ENCODE measurements around the gene TEX264.

TEX264 gene

DNA sequence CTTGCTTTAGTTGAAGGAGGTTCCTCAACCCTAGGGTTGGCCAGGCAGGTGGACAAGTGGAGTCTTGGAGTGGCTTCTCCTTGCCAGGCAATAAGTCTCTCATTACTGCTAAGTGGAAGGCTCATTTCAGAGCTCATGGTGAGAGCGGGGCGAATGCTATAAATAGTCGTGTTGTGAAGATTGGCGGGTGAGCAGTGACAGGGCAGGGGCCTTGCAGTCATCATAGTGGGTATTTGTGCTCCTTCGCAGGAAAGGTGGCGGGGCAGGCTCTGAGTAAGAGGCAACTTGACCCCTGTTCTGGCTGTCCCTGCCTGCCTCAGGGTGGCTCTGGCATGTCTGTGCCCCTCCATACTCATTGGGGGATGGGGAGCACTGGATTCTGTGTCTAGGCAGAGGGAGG lies 27.2 kb downstream of the TEX264 start:
- TF ChIP-seq POLR2A (IDR thresholded peaks at IDR 0.05; ENCODE audit: low read depth, low read length): no peak
- DNase-seq (ENCODE audit: insufficient read length, low spot score) (no peak), FAIRE-seq (no peak)

DNA sequence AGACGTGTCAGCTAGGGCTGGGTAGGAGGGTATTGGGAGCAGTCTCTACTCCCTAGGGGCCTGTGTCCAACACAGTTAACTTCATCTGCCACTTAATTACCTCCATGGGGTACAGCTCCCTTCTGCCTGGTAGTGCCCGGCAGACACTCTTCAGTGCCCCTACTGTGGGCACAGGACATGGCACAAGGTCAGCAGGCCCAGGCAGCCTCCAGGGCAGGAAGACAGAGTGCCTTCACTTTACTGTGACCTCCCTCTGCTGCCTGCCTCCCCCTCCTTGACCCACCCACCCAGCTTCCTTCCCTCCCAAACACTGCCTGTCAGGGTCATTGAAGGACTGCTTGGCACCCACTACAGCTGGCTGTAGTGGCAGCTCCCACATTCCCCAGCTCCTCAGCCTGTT lies 29.4 kb downstream of the TEX264 start:
- DNase-seq (ENCODE audit: insufficient read length, low spot score) (no peak), FAIRE-seq (no peak)
- no peak for TF ChIP-seq POLR2A (IDR thresholded peaks at IDR 0.05; ENCODE audit: low read depth, low read length)

DNA sequence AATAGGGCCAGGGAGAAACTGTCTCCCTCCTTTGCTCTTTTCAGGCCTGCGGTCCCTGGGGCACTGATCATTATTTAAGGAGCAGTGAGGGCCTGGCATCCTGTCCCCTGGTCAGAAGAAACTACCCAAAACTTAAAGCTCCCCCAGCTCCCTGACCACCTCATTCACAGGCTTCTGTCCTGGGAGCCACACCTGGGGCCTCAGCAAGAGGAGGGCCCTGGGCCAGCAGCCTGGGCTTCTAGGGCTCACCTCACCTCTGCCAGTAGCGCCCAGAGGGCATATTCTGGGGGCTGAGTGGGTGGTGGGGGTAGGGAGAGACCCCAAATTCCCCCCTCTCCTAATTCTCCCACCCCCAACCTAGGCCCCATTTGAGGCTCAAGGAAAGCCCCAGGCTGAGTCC lies 31.1 kb downstream of the TEX264 start:
- DNase-seq (ENCODE audit: insufficient read length, low spot score) (no peak), FAIRE-seq (no peak)

DNA sequence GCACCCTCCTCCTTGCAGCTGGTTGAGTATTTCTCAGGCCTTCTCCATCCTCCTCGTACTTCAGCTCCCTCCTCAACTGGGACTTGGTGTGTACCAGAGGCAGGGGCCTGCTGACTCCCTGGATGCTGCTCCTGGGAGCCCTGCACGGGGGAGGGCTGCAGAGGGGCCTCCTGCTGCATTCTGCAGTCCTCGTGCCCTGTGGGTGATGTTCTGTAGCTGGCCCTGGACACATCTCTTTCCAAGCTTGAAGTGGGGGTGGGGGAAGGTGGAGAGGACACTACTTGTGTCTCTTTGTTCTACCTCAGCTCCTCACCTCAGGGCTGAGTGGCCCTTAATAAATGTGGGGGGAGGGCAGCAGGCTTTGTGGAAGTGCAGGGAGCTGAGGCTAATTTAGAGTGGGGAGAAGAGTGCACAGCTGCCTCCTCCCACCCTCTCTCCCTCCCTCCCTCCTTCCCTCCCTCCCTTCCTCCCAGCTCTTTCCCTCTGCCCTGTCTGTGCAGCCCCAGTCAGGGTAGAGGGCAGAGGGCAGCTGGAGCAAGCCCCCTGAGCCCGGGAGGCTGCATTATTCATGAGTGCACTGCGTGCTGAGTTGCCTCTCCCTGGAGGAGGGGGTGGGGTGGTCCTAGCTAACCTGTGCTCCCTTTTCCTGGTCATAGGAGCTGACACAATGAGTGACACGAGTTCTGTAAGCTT lies 32.2 kb downstream of the TEX264 start:
- DNase-seq (ENCODE audit: insufficient read length, low spot score): no peak
- TF ChIP-seq POLR2A (IDR thresholded peaks at IDR 0.05; ENCODE audit: low read depth, low read length): no peak
- FAIRE-seq: no peak

More for the DNA sequence above, 31.1 kb downstream of the TEX264 start:
- no peak for TF ChIP-seq POLR2A (IDR thresholded peaks at IDR 0.05; ENCODE audit: low read depth, low read length)

DNA sequence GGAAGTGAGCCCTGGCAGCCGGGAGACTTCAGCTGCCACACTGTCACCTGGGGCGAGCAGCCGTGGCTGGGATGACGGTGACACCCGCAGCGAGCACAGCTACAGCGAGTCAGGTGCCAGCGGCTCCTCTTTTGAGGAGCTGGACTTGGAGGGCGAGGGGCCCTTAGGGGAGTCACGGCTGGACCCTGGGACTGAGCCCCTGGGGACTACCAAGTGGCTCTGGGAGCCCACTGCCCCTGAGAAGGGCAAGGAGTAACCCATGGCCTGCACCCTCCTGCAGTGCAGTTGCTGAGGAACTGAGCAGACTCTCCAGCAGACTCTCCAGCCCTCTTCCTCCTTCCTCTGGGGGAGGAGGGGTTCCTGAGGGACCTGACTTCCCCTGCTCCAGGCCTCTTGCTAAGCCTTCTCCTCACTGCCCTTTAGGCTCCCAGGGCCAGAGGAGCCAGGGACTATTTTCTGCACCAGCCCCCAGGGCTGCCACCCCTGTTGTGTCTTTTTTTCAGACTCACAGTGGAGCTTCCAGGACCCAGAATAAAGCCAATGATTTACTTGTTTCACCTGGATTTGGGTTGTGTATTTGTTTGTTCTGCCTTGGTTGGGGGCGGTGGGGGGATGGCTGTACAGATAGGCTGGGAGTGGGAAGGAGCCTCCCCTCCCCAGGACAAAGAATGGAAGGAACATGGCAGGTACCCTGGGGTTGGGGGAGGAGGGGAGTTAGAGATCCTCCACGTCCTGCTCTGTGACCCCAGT lies 32.9 kb downstream of the TEX264 start:
- DNase-seq (ENCODE audit: insufficient read length, low spot score) (no peak), FAIRE-seq (no peak)
- TF ChIP-seq POLR2A (IDR thresholded peaks at IDR 0.05; ENCODE audit: low read depth, low read length): no peak

DNA sequence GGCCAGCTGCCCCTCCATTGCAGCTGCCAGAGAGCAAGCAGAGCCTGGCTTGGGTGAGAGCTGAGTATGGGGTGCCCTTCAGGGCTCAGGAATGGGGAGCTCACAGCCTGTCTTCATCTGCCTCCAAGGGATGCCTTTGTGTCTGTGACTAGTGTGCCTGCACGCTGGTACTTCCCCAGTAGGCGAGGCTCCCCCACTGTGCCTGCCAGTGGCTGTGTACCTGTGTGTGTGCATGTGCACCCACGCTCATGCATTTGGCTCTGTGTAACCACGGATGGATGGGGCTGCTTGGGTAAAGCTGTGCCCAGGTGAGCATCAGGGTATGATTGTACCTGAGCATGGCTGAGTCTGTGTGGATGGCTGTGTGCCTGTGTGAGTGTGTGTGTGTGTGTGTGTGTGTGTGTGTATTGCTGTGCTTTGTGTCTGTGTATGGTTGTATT lies 33.5 kb downstream of the TEX264 start:
- no peak for TF ChIP-seq POLR2A (IDR thresholded peaks at IDR 0.05; ENCODE audit: low read depth, low read length)
- FAIRE-seq: no peak
- DNase-seq (ENCODE audit: insufficient read length, low spot score): no peak

DNA sequence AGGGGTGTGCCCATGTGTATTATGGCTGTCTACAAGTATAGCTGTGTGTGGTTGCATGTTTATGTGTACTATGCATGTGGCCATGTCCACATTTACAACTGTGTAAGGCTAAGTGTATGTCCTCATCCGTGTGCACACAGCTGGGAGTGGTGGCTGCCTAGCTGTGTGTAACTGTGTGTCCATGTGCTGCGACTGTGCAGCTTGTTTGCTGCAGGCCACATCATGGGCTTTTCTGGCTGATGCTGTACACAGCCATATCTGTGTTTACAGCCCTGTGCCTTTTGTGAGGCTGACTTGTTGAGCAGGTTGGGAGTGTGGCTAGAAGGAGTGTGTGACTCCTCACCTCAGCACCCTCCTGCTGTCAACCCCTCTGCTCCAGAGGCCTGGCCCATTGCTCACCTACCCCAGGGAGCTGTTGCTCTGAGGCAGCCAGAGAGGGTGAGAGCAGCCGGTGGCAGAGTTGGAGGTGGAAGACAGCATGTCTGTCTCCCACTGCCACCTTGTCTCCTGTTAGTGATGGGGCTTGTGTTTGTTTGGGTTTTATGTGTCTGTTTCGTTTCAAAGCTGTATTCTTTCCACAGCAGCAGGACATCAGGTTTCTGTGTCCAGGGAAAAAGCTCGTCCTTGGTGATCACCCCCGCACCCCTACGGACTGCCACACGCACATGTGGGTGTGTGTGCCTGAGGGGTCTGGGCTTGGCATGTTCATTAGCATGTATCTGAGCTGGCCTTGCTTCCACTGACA lies 34.4 kb downstream of the TEX264 start:
- no peak for TF ChIP-seq POLR2A (IDR thresholded peaks at IDR 0.05; ENCODE audit: low read depth, low read length)
- no peak for FAIRE-seq
- no peak for DNase-seq (ENCODE audit: insufficient read length, low spot score)

DNA sequence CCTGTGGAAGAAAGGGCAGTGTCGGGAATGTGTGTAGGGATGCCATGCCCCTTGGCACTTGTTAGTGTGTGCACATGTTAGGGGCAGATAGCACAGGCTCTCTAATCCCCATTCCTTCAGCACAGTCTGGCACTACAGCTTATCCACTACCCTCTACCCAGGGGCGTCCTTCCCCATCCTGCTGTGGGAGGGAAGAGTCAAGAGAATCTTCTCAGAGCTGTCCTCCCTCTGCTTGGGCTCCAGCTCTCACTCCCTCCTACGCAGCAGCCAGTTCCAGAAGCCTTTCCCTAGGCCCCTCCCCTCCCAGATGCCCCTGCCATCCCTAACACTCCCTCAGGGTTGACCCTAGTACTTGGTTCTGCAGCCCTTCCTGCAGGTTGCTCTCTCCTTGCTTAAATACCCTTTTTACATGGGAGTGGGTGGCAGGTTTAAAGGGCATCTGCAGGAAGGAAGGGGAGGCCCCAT lies 35.0 kb downstream of the TEX264 start:
- no peak for TF ChIP-seq POLR2A (IDR thresholded peaks at IDR 0.05; ENCODE audit: low read depth, low read length)
- no peak for DNase-seq (ENCODE audit: insufficient read length, low spot score)
- FAIRE-seq: no peak

DNA sequence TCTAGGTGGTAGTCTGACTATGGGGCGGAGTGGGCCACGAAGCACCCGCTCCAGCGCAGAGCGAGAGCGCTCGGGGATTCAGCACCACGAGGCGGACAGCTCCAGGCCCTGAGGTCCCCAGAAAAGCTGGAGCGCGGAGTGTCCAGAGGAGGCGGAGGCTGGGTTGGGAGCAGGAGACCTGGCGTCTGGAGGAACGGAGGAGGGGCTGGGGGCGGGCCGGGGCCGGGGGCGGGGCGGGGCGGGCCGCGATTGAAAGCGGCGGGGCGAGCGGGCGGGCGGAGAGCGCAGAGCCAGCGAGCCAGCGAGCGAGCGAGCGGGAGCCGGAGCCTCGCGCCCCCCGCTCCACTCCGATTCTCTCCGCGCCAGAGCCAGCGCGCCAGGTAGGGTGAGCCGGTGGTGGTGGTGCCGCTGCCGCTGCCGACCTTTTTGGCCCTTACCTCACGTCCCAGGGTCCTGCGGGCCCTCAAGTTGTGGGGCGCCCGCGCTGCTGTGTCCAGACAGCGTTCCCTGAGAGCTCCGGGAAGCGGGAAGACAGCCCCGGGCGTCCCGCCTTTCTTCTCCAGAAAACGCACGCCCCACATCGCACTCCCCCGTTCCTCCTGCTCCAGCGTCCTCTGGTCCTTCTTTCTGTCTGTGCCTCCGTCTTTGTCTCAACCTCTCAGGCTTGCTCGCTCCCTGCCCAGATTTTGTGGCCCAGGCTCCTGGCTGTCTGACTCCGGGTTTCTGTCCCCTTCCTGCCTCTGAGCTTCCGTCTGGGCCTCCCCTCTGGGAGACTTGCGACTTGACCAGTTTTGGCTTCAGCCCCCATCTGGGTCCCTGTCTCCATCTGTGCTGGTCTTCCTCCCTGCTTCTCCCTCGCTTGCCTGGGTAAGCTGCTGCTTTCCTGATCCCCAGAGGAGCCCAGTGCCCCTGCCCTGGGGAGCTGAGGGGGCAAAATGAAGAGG lies 36.0 kb downstream of the TEX264 start, which contains the start of gene GRM2:
Gene GRM2, plus strand, starts transcription at position 281 of the 944 bp plus-strand sequence. CDS start 1,916 bp downstream, outside the sequence.
- FAIRE-seq (no peak), DNase-seq (ENCODE audit: insufficient read length, low spot score) (no peak)
- TF ChIP-seq POLR2A (IDR thresholded peaks at IDR 0.05; ENCODE audit: low read depth, low read length): no peak

DNA sequence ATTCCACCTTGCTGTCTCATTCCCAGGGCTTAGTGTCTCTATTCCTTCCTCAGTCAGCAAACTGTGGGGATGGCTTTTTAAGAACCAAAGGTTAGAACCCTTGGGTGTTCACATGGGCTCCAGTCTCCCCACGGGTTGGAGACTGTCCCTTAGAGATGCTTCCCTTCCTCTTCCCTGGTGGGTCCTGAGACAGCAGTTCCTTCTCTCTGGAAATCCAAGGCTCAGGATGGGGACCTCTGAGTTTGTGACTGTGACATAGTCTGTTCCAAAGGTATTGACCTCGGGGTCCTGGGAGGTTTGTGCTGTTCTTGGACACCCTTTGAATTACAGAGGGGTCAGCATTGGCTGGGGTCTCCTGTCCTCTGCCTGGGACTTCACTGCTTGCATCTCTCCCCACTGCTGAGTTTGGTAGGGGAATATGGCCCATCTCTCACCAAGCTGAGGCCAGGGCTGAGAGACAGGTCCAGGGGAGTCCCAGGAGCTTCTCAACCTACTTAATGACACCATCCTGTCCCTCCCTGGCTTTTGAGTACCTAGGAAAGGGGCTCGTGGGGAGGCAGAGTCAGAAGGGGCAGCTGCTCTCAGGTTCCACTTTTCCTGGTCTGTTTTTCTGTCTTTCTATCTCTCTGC lies 37.3 kb downstream of the TEX264 start:
- no peak for TF ChIP-seq POLR2A (IDR thresholded peaks at IDR 0.05; ENCODE audit: low read depth, low read length)
- DNase-seq (ENCODE audit: insufficient read length, low spot score) (no peak), FAIRE-seq (no peak)

DNA sequence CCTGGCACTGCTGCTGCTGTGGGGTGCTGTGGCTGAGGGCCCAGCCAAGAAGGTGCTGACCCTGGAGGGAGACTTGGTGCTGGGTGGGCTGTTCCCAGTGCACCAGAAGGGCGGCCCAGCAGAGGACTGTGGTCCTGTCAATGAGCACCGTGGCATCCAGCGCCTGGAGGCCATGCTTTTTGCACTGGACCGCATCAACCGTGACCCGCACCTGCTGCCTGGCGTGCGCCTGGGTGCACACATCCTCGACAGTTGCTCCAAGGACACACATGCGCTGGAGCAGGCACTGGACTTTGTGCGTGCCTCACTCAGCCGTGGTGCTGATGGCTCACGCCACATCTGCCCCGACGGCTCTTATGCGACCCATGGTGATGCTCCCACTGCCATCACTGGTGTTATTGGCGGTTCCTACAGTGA lies 38.0 kb downstream of the TEX264 start:
- no peak for TF ChIP-seq POLR2A (IDR thresholded peaks at IDR 0.05; ENCODE audit: low read depth, low read length)
- FAIRE-seq: no peak
- DNase-seq (ENCODE audit: insufficient read length, low spot score): no peak

DNA sequence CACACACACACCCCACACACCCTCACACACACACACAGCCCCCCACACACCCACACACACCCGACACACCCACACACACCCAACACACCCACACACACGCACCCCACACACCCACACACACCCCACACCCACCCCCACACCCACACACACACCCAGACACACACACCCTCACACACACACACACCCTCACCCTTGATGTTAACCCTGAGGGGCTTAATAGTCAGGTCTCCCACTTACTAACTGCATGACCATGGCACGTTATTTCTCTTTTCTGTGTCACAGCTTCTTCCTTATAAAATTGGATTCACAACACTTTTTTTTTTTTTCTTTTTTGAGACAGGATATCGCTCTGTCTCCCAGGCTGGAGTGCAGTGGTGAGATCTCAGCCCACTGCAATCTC lies 38.6 kb downstream of the TEX264 start:
- no peak for FAIRE-seq
- no peak for TF ChIP-seq POLR2A (IDR thresholded peaks at IDR 0.05; ENCODE audit: low read depth, low read length)
- DNase-seq (ENCODE audit: insufficient read length, low spot score): no peak

Measured in H54 (cell line).